Liver (tissue), 9 donors: ENCODE measurements around the gene CLIC1. TPM values are rescaled to one million over a fixed set of nuclear protein-coding genes. Genes with fewer than 3 reads are reported as not detected.

ENCODE experiments used
- DNase-seq: peaks from one replicate; pipeline ENCODE4 v3.0.0-alpha.2; 2017; ENCODE audit warnings: low spot score
- H3K27ac ChIP-seq, 2 donors: one replicate each; pipeline ENCODE4 v1.7.0; 2013; ENCODE audit warnings: inconsistent platforms in 2 of 2, low read length in 2 of 2, control low read depth in 1 of 2, low read depth in 1 of 2, mild to moderate bottlenecking in 1 of 2
- H3K27me3 ChIP-seq, 4 donors: one replicate each; pipeline versions ENCODE4 v1.6.1 to v1.7.0; 2013; ENCODE audit warnings: low read length in 3 of 4, inconsistent platforms in 1 of 4, mild to moderate bottlenecking in 1 of 4, moderate library complexity in 1 of 4; ENCODE audit not compliant: control insufficient read depth in 4 of 4, insufficient read depth in 4 of 4
- H3K36me3 ChIP-seq, 4 donors: one replicate each; pipeline versions ENCODE4 v1.6.1 to v1.7.0; 2013; ENCODE audit warnings: low read length in 3 of 4, mild to moderate bottlenecking in 3 of 4, low read depth in 1 of 4, moderate library complexity in 1 of 4; ENCODE audit not compliant: control insufficient read depth in 4 of 4, insufficient read depth in 3 of 4
- H3K4me1 ChIP-seq, 4 donors: one replicate each; pipeline versions ENCODE4 v1.6.1 to v1.7.0; 2013; ENCODE audit warnings: low read length in 3 of 4, mild to moderate bottlenecking in 3 of 4, moderate library complexity in 1 of 4; ENCODE audit not compliant: control insufficient read depth in 4 of 4, insufficient read depth in 4 of 4
- H3K4me3 ChIP-seq, 3 donors: one replicate each; pipeline versions ENCODE4 v1.6.1 to v1.7.0; 2013; ENCODE audit warnings: low read length in 3 of 3, control low read depth in 1 of 3, low read depth in 1 of 3, mild to moderate bottlenecking in 1 of 3
- H3K9ac ChIP-seq, 2 donors: one replicate each; pipeline ENCODE4 v1.7.0; 2013; ENCODE audit warnings: low read length in 2 of 2, mild to moderate bottlenecking in 2 of 2, moderate library complexity in 2 of 2, control low read depth in 1 of 2, low read depth in 1 of 2
- H3K9me3 ChIP-seq, 4 donors: one replicate each; pipeline versions ENCODE4 v1.6.1 to v1.7.0; 2013; ENCODE audit warnings: low read length in 3 of 4; ENCODE audit not compliant: control insufficient read depth in 4 of 4
- EGR1 ChIP-seq, 2 donors: IDR thresholded peaks; 2 replicates each; pipeline ENCODE4 v1.6.1; 2016 to 2018; ENCODE audit warnings: antibody characterized with exemption in 2 of 2, low read depth in 2 of 2
- FOXA1 ChIP-seq: IDR thresholded peaks from 2 replicates; pipeline ENCODE4 v1.6.1; 2016; ENCODE audit warnings: antibody characterized with exemption
- FOXA2 ChIP-seq: IDR thresholded peaks from 2 replicates; pipeline ENCODE4 v1.6.1; 2016; ENCODE audit warnings: antibody characterized with exemption
- GABPA ChIP-seq, 2 donors: IDR thresholded peaks in 1 of 2; conservative IDR thresholded peaks in 1 of 2; 2 replicates each; pipeline ENCODE4 v1.6.1; 2016; ENCODE audit warnings: antibody characterized with exemption in 2 of 2, mild to moderate bottlenecking in 1 of 2, moderate library complexity in 1 of 2
- HNF4A ChIP-seq, 2 donors: conservative IDR thresholded peaks; 2 replicates each; pipeline ENCODE4 v1.6.1; 2016; ENCODE audit warnings: antibody characterized with exemption in 2 of 2, mild to moderate bottlenecking in 2 of 2
- HNF4G ChIP-seq: IDR thresholded peaks from 2 replicates; pipeline ENCODE4 v1.6.1; 2016; ENCODE audit warnings: antibody characterized with exemption
- JUND ChIP-seq, 2 donors: IDR thresholded peaks; 2 replicates each; pipeline ENCODE4 v1.6.1; 2016; ENCODE audit warnings: antibody characterized with exemption in 2 of 2
- NR2F2 ChIP-seq: IDR thresholded peaks from 2 replicates; pipeline ENCODE4 v1.6.1; 2016; ENCODE audit warnings: antibody characterized with exemption
- RAD21 ChIP-seq, 2 donors: IDR thresholded peaks; 2 replicates each; pipeline ENCODE4 v1.6.1; 2016; ENCODE audit warnings: antibody characterized with exemption in 2 of 2, mild to moderate bottlenecking in 2 of 2
- RXRA ChIP-seq, 2 donors: IDR thresholded peaks; 2 replicates each; pipeline ENCODE4 v1.6.1; 2017 to 2018; ENCODE audit warnings: antibody characterized with exemption in 2 of 2, mild to moderate bottlenecking in 1 of 2
- SP1 ChIP-seq: IDR thresholded peaks from 2 replicates; pipeline ENCODE4 v1.6.1; 2018; ENCODE audit warnings: antibody characterized with exemption, mild to moderate bottlenecking
- TAF1 ChIP-seq: conservative IDR thresholded peaks from 2 replicates; pipeline ENCODE4 v1.6.1; 2016; ENCODE audit warnings: antibody characterized with exemption, mild to moderate bottlenecking
- YY1 ChIP-seq: IDR thresholded peaks from 2 replicates; pipeline ENCODE4 v1.6.1; 2016; ENCODE audit warnings: antibody characterized with exemption, mild to moderate bottlenecking
- ZBTB33 ChIP-seq: IDR thresholded peaks from 2 replicates; pipeline ENCODE4 v1.6.1; 2016; ENCODE audit warnings: antibody characterized with exemption
- WGBS: extraction: QIAGEN DNeasy Blood & Tissue Kit; methylation state at CpG from one replicate; pipeline ENCODE4 v1.1.7; 2013; 5-methylcytosine and 5-hydroxymethylcytosine counted together
- polyA plus RNA-seq, 2 donors: library from polyadenylated mRNA; stranded (reverse) in 1 of 2; unstranded in 1 of 2; fragments of 200-250 nt in 1 of 2; fragments of >200 nt in 1 of 2; fragmentation: Nextera tagmentation in 1 of 2; extraction: Ambion mirVana in 1 of 2; gene quantifications; one replicate each; pipeline versions ENCODE4 v1.2.1 to v1.2.3, GENCODE V29; 2013 to 2015
- total RNA-seq, 2 donors: library from RNA; depleted of rRNA; stranded (reverse); fragments of >200 nt; gene quantifications; one replicate each; pipeline ENCODE4 v1.2.3, GENCODE V29; 2014
- TF ChIP-seq, protein P1 (sequence below): IDR thresholded peaks from 2 replicates; pipeline ENCODE4 v1.6.1; 2016; ENCODE audit warnings: antibody characterized with exemption, mild to moderate bottlenecking
- TF ChIP-seq, protein P2 (sequence below): fragments of 150-350 bp; IDR thresholded peaks from 2 replicates; pipeline ENCODE4 v1.5.1; 2017; ENCODE audit warnings: improper control_type of control experiment, low read depth, low read length; ENCODE audit not compliant: missing input control
- TF ChIP-seq, protein P3 (sequence below): IDR thresholded peaks from 2 replicates; pipeline ENCODE4 v1.6.1; 2016; ENCODE audit warnings: antibody characterized with exemption
- TF ChIP-seq, protein P4 (sequence below): IDR thresholded peaks from 2 replicates; pipeline ENCODE4 v1.6.1; 2016; ENCODE audit warnings: antibody characterized with exemption
- donor health status: healthy.
- donor health status: healthy.
- donor health status: healthy.
- donor health status: healthy.
- donor health status: healthy.

CLIC1 gene
- total and polyA plus RNA-seq, 4 donors = 56.5 to 124 (median 64.5) TPM

- WGBS = 73% methylated on average over 3 of the region's 3 CpGs
- no peaks in the 10 kb centered on the region for H3K9me3 ChIP-seq
- H3K9ac ChIP-seq = no peak overlapping the region
- no peaks in the 10 kb centered on the region for H3K27me3 ChIP-seq
- peaks cover 8 to 25% (median 20%) of the 10 kb centered on the region in 4 donors for H3K36me3 ChIP-seq
- no peak for DNase-seq
- peaks cover 9 to 46% (median 30%) of the 10 kb centered on the region in 4 donors for H3K4me1 ChIP-seq
- H3K27ac ChIP-seq = no peak overlapping the region
- TF ChIP-seq HNF4A (conservative IDR thresholded peaks at IDR 0.05) (no peak), JUND (IDR thresholded peaks at IDR 0.05) (no peak), TAF1 (no peak), HNF4G (no peak), FOXA1 (no peak), ZBTB33 (no peak), GABPA (IDR thresholded peaks at IDR 0.05 in 1 of 2, conservative IDR thresholded peaks at IDR 0.05 in 1 of 2) (no peak), SP1 (no peak), RAD21 (IDR thresholded peaks at IDR 0.05) (no peak), FOXA2 (no peak), RXRA (IDR thresholded peaks at IDR 0.05) (no peak), YY1 (no peak), NR2F2 (no peak), EGR1 (IDR thresholded peaks at IDR 0.05; ENCODE audit: low read depth in 2 of 2) (no peak)
- TF ChIP-seq, protein P1, sequence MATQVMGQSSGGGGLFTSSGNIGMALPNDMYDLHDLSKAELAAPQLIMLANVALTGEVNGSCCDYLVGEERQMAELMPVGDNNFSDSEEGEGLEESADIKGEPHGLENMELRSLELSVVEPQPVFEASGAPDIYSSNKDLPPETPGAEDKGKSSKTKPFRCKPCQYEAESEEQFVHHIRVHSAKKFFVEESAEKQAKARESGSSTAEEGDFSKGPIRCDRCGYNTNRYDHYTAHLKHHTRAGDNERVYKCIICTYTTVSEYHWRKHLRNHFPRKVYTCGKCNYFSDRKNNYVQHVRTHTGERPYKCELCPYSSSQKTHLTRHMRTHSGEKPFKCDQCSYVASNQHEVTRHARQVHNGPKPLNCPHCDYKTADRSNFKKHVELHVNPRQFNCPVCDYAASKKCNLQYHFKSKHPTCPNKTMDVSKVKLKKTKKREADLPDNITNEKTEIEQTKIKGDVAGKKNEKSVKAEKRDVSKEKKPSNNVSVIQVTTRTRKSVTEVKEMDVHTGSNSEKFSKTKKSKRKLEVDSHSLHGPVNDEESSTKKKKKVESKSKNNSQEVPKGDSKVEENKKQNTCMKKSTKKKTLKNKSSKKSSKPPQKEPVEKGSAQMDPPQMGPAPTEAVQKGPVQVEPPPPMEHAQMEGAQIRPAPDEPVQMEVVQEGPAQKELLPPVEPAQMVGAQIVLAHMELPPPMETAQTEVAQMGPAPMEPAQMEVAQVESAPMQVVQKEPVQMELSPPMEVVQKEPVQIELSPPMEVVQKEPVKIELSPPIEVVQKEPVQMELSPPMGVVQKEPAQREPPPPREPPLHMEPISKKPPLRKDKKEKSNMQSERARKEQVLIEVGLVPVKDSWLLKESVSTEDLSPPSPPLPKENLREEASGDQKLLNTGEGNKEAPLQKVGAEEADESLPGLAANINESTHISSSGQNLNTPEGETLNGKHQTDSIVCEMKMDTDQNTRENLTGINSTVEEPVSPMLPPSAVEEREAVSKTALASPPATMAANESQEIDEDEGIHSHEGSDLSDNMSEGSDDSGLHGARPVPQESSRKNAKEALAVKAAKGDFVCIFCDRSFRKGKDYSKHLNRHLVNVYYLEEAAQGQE = no peak
- TF ChIP-seq, protein P2, sequence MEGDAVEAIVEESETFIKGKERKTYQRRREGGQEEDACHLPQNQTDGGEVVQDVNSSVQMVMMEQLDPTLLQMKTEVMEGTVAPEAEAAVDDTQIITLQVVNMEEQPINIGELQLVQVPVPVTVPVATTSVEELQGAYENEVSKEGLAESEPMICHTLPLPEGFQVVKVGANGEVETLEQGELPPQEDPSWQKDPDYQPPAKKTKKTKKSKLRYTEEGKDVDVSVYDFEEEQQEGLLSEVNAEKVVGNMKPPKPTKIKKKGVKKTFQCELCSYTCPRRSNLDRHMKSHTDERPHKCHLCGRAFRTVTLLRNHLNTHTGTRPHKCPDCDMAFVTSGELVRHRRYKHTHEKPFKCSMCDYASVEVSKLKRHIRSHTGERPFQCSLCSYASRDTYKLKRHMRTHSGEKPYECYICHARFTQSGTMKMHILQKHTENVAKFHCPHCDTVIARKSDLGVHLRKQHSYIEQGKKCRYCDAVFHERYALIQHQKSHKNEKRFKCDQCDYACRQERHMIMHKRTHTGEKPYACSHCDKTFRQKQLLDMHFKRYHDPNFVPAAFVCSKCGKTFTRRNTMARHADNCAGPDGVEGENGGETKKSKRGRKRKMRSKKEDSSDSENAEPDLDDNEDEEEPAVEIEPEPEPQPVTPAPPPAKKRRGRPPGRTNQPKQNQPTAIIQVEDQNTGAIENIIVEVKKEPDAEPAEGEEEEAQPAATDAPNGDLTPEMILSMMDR = no peak
- TF ChIP-seq, protein P3, sequence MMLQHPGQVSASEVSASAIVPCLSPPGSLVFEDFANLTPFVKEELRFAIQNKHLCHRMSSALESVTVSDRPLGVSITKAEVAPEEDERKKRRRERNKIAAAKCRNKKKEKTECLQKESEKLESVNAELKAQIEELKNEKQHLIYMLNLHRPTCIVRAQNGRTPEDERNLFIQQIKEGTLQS = no peak
- TF ChIP-seq, protein P4, sequence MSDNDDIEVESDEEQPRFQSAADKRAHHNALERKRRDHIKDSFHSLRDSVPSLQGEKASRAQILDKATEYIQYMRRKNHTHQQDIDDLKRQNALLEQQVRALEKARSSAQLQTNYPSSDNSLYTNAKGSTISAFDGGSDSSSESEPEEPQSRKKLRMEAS = no peak
- H3K4me3 ChIP-seq = no peak overlapping the region
Measured at GRCh38 chr6:31732029-31732428, 4.3 kb downstream of the CLIC1 start.
